Stimulated activated CD8-positive, alpha-beta memory T cell treated with anti-CD3 and anti-CD28 coated beads, Interleukin-15, amount 100 ng/mL, for 48 hours (primary cell): ENCODE results near the gene HPS1.

Source experiments
- DNase-seq, 2 donors: peaks; one replicate each; pipeline ENCODE4 v3.0.0-alpha.2; 2020; ENCODE audit warnings: low read depth in 2 of 2

The HPS1 gene

DNA sequence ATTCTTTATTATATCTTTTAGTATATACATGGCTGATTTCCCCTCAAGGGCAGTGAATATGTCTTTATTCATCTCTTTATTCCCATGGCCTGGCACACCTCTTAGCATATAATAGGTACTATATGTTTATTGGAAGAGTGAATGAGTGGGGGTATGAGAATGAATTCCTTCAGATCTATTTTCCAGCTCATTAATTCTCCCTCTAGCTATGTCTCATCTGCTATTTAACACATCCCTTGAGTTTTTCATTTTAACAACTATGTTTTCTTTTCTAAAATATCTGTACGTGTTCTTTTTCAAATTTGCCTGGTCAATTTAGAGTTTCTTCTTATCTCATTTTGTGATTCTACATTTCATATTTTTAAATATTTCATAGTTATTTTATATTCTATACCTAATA is 14.4 kb downstream of the HPS1 start:
- DNase-seq: no peak

GRCh38 chr10:98431016-98431415 is 15.7 kb downstream of the HPS1 start:
- DNase-seq: no peak

GRCh38 chr10:98430427-98430826 is 16.3 kb downstream of the HPS1 start:
- no peak for DNase-seq

GRCh38 chr10:98429320-98430072 is 17.2 kb downstream of the HPS1 start:
- DNase-seq: no peak

- no peak for DNase-seq
These were observed 19.7 kb downstream of the HPS1 start for GRCh38 chr10:98427011-98427515.

GRCh38 chr10:98425511-98426352 is 21.0 kb downstream of the HPS1 start:
- peak in 1 of 2 donors; percentile 22 for DNase-seq

DNA sequence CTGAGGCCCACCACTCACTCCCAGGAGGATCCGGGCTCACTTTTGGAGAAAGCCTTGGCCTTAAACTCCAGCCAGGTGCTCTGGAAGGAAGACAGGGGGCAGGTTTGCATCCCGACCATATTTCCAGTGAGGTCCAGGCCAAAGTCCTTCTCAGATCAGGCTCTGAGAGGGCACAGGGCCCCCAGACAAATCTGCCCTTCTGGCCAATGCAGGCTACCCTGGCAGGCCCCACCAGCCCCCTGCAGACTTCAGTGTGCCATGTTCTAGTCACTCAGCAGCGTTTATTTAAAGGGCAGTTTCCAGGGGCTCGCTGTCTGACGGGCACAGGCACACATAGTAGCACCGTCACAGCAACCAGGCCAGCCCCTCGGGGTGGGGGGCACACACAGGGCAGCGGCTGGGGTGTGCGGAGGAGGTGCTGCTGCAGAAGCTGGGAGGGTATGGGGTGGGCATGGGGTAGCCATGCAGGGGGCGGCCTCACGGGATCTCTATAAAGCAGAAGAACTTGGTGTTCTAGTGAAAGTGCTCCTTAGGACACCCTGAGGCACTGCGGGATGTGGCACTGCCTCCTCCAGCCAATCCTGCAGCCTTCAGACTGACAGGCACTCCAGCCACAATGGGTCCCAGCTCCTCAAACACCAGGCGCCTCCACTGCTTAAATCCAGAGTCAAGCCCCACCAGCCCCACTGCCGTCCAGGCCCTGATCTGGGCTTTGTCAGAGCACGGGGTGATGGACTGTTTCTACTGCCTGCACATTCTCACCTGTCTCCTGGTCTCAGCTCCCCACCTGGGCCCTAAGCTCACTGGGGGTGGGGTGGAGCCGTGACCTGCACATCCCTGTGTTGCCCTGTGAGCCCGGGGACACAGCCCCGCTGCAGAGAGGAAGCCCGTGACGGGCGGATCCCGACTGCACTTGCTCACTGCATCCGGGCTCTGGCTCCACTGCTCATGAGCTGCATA is 22.2 kb downstream of the HPS1 start:
- DNase-seq: no peak

DNA sequence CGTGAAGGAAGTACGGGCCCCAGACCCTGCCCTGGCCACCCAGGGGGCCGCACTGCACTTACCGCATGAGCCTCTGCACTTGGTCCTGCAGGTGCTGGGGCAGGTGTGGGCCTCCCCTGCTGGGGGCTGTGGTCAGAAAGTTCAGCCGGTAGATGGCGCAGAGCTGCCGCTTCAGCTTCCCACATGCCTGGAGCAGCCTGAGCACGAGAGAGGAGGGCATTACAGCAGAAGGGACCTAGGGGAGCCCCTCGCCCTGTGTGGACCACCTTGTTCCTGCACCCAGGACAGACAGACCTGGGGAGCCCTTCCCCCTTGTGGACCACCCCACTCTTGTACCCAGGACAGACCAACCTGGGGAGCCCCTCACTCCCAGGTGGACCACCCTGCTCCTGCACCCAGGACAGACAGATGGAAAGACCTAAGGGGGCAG is 23.0 kb downstream of the HPS1 start:
- no peak for DNase-seq

GRCh38 chr10:98422182-98422581 is 24.6 kb downstream of the HPS1 start:
- no peak for DNase-seq

DNA sequence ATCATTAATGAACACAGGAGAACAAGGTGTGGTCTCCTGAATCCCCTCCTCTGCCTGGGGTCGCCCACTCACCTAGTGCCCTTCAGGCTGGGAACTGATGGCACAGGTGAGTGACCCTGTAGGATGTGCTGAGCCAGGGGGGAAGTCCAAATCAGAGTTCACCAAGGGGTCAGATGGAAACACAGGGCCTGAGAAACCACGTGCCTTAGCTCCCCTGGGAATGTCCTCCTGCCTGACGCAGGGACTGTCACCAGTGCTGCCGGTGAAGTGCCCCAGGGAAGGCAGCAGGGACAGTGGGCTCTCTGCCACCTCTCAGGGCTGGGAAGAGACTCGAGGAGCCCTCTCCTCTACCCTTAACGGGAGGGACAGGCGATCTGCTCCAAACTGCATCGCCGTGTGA is 25.9 kb downstream of the HPS1 start:
- no peak for DNase-seq

- no peak for DNase-seq
These were observed 27.1 kb downstream of the HPS1 start for GRCh38 chr10:98419469-98420261.

DNA sequence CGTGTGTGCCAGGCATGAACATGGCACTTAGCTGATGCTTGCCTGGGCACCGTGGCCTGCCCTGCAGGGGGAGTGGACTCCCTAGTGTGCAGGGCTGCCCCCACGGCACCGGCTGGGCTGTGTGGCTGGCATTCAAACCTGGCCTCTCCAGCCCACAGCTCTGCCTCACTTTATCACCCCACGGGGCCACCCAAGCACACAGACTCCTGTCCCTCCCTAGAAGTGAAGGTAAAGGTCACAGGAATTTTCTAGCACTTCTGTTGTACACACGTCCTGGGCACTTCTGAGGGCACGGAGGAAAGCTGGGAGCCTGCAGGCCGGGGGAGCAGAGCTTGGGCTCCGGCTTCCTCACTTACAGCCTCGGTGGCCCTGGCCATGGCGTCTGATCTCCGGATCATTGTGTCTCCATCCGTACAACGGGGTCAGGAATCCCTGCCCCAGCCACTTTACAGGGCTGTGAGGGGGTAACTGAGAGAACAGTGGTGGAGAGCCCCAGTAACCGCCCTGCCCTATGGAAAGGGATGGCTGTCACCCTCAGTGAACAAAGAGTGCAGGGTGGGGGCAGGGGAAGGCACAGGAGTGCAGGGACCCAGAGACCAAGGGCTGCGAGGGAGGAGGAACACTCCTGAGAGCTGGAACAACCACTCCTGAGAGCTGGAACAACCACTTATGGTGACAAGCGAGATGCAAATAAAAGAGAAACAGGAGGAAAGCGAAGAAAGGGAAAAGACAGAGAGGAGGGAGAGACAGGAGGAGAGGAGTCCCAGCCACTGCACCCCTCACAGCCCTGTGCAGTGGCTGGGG is 27.9 kb downstream of the HPS1 start:
- no peak for DNase-seq

DNA sequence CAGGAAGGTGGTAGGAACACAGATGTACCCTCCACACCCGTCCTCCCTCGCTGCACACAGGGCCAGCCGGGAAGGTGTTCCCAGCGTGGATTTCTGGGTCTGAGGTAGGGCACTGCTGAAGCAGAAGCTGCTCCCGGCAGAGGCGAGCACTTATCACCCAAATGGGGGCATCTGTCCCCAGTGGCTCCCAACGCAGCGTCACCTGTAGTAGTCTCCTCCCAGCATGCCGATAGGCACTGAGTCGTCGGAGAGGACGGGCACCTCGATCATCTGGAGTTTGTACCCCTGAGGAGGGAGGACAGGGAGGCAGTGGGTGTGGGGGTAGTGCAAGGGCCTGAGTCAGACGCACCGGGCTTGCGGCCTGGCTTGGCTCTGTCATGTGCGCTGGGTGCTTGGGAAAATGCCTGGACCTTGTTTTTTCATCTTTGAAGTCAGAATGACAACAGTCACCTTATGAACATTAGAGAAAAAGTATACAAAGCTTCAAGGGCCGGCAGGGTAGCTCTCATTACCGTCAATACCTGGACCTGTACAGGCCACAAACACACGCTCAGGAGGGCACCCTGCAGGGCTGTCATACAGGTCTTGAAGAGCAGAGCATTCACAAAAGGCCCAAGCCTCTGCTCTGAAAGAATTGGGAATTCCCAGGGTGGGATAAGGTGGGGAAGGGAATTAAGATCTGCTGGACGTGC is 28.6 kb downstream of the HPS1 start:
- no peak for DNase-seq

DNA sequence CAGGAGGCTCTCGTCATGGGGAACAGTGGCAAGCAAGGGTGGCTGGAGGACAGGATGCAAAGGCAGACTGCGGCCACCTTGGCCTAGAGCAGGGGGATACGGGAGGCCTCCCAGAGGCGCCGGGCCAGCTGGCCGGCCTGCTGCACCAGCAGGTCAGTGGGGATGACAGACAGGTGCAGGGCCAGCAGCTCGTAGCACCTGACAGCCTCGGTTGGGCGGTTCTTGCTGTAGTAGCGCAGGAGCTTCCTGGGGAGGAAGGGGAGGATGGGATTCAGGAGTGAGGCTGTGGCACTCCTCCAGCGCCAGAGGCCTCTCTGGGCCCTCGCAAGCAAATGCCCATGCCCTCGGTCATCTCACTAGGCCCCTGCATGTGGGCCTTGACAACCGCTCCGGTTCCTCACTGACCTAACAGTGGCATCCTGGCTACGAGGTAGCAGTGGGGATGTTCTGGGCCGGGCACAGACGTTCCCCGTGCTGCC is 29.2 kb downstream of the HPS1 start:
- DNase-seq: no peak

GRCh38 chr10:98416606-98417388 is 29.9 kb downstream of the HPS1 start:
- DNase-seq: no peak

GRCh38 chr10:98415731-98416119 is 31.0 kb downstream of the HPS1 start:
- no peak for DNase-seq

DNA sequence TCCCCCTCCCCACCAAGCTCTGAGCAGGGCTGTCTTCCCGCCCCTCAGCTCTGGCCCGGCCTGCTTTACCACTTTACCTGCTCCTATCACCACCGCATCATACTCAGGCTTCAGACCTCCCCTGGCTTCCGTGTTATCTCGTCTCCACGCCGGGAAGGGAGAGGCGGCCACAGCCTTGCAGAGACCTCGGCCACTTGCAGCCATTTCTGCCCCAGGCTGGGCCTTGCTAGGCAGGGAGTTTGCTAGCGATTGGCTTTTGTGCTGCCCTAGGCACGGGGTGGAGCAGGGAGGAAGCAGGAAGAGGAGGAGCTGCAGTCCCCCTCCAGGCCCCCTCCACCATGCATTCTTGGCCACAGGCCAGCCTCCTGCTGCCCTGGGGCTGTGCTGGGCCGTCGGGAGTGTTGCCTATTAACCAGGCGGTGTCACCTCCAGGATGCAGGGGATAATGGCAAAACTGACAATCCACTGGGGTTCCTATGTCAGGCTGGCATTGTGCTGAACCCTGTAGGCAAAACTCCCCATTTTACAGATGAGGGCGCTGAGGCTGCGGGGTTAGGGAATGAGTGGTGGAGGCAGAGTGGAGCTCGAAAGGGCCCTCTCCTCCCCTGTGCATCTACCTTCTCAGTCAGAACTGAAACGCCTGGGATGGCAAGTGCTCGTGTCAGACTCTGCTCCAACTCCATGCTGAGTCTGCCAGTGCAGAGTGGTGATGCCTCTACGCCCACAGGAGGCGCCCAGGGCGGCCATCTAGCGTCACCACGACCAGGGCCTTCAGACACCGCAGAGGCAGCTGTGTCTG is 31.6 kb downstream of the HPS1 start, which contains the start of gene PYROXD2:
Gene PYROXD2, minus strand, starts transcription at position 251 of the 799 bp plus-strand sequence. Its CDS starts 47 bp downstream, at position 204.
- DNase-seq: peak; percentile 11 to 14

GRCh38 chr10:98414578-98414931 is 32.2 kb downstream of the HPS1 start:
- DNase-seq: no peak
